ENCODE measurements around the gene MAPT. TPM values are rescaled to one million over a fixed set of nuclear protein-coding genes. Genes with fewer than 3 reads are reported as not detected.
A peak's percentile ranks its signal among the peaks of the same experiment; 100 is the strongest.
"Not testable (repeated sequence)": the region's sequence is repeated elsewhere in the genome, so short reads cannot be mapped to it uniquely, and the experiment has no call there.

MAPT gene
- total RNA-seq, 2 donors from 2014 or later = 0.86 to 2.1 TPM

DNA sequence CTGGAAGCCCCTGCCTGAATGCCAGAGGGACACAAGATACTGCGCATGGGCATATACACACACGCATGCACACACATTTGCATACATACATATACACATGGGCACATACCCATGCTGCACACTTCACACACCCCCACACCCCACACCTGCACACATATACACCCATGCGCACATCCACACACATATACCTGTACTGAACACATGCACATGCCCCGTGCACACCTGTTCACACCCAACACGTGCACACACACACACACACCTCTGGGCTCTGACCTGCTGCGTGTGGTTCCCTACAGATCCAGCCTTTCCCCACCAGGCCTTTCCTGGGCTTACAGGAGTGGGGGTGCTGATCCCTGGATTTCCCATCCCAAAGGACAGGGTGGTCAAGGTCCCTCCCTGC lies 43.3 kb upstream of the MAPT start:
- ATAC-seq (replicated peaks in 1 of 2) (no peak), DNase-seq (no peak)
- no peak overlapping the region for H3K4me3 Mint-ChIP-seq
- no peaks in the 10 kb centered on the region for H3K4me1 Mint-ChIP-seq (ENCODE audit: low read depth)
- H3K27me3 Mint-ChIP-seq (ENCODE audit: low read depth) = peaks cover 19% of the 10 kb centered on the region
- no peaks in the 10 kb centered on the region for H3K36me3 Mint-ChIP-seq (ENCODE audit: insufficient read depth in 2 of 2)
- H3K9me3 Mint-ChIP-seq = no peaks in the 10 kb centered on the region
- H3K27ac Mint-ChIP-seq = no peak overlapping the region

DNA sequence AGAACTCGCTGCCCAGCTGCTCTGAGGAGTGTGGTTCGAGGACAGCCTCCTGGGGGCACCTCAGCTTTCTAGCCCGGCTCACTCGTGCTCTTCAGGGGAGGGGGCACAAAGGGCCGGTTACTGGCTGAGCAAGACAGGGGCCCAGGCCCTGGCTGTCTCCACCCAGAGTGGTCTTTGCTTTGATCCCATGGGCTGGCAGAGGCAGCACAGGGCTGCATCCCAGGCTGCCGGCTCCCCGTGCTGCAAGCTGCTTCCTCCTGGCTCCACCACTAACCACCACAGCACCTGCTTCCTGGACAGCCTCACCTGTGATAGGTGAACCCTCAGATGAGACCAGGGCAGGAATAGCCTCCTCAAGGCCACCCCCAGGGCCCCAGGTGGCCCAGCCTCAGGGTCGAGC lies 42.9 kb upstream of the MAPT start:
- H3K9me3 Mint-ChIP-seq = no peaks in the 10 kb centered on the region
- H3K36me3 Mint-ChIP-seq (ENCODE audit: insufficient read depth in 2 of 2) = no peaks in the 10 kb centered on the region
- H3K27ac Mint-ChIP-seq = no peak overlapping the region
- ATAC-seq (replicated peaks in 1 of 2) = no peak
- no peaks in the 10 kb centered on the region for H3K4me1 Mint-ChIP-seq (ENCODE audit: low read depth)
- no peak overlapping the region for H3K4me3 Mint-ChIP-seq
- DNase-seq = no peak
- peaks cover 20% of the 10 kb centered on the region for H3K27me3 Mint-ChIP-seq (ENCODE audit: low read depth)

DNA sequence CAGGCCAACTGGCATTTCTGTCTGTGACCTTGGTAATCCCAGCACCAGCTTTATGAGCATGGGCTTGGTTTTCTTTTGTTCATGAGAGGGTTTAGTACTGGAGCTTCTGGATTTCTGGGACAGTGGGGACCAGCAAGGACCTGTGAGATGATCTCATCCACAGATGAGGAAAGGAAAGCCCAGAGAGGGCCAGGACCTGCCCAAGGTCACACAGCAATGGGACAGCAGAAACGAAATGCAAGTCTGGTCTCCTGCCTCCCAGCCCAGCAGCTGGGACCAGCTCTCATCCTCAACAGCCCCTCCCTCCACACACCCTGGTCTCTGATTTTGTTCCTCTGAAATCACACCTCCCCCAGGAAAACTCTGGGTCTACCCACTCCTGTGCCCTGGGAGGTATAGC lies 42.5 kb upstream of the MAPT start:
- Mint-ChIP-seq H3K4me1 (ENCODE audit: low read depth) (no peaks in the 10 kb centered on the region), H3K36me3 (ENCODE audit: insufficient read depth in 2 of 2) (no peaks in the 10 kb centered on the region), H3K27ac (no peak overlapping the region), H3K27me3 (ENCODE audit: low read depth) (peaks cover 24% of the 10 kb centered on the region), H3K4me3 (no peak overlapping the region), H3K9me3 (no peaks in the 10 kb centered on the region)
- ATAC-seq (replicated peaks in 1 of 2) = no peak
- DNase-seq = no peak

DNA sequence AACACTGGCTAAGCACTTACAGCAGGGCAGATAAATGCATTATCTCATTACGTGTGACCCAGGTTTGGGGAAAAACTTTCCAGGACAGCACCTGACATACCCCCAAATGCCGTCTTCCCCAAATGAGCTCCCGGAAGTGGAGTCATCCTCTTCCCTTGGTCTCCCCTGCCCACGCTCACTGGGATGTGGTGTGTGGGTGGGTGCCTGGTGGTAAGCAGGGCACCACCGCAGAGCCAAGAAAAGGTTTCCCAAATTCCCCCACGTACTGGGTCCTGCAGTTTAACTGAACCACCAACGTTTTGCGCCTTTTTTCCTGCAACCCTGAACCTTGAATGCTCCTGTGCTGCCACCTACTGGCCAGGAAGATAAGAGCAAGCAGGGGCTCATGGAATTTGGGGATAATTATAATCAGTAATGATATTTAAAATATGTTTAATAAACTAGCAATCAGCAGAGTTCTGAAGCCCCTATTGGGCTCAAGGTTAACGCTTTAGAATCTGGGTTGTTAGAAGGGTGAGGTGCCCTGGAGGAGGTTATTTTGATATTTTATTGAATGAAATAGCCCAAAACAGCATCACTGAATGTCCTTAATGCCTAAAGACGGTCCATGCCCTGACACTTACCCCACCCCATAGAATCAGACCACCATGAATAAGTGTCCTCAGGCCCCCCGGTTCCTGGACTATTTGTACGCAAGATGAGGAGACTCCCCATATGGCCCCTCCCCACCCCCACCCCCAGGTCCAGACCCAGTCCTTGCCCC lies 41.6 kb upstream of the MAPT start:
- Mint-ChIP-seq H3K27me3 (ENCODE audit: low read depth) (peaks cover 29% of the 10 kb centered on the region), H3K9me3 (no peaks in the 10 kb centered on the region), H3K36me3 (ENCODE audit: insufficient read depth in 2 of 2) (no peaks in the 10 kb centered on the region), H3K4me1 (ENCODE audit: low read depth) (no peaks in the 10 kb centered on the region), H3K27ac (no peak overlapping the region), H3K4me3 (no peak overlapping the region)
- peak; percentile 61 to 63 for DNase-seq
- ATAC-seq (replicated peaks in 1 of 2) = no peak

DNA sequence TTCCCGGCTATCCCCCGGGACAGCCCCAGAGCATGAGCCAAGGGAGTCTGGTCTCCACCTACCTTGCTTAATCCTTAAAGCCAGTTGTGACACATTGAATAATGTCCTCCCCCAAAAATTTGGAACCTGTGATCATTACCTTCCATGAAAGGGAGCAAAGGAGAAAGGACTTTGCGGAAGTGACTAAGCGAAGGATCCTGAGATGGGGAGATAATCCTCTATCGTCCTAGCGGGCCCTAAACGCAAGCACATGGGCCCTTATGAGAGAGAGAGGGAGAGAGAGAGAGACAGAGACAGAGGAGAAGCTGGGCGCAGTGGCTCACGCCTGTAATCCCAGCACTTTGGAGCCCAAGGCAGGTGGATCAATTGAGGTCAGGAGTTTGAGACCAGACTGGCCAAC lies 40.1 kb upstream of the MAPT start:
- Mint-ChIP-seq H3K36me3 (ENCODE audit: insufficient read depth in 2 of 2) (no peaks in the 10 kb centered on the region), H3K9me3 (no peaks in the 10 kb centered on the region), H3K4me3 (no peak overlapping the region), H3K27ac (no peak overlapping the region), H3K27me3 (ENCODE audit: low read depth) (peaks cover 39% of the 10 kb centered on the region), H3K4me1 (ENCODE audit: low read depth) (no peaks in the 10 kb centered on the region)
- ATAC-seq (replicated peaks in 1 of 2) (no peak), DNase-seq (no peak)

DNA sequence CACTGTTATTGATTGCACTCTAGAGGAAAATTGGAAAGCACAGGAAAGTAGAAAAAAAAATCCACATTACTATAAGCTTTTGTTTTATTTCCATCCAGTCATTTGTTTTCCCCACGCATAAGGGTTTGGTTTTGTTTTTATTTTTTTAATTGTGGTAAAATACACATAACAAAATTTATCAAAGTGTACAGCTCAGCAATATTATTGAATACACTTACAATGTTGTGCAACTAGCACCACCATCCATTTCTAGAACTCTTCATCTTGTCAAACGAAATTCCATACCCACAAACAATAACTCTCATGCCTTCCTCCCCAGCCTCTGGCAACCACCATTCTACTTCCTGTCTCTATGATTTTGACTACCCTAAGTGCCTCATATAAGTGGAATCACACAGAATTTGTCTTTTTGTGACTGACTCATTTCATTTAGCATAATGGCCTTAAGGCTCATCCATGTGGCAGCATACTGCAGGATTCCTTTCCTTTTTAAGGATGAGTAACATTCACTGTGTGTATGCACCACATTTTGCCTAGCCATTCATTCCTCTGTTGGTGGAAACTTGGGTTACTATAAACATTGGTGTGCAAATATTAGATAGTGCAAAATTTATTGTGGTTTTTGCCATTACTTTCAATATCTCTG lies 38.5 kb upstream of the MAPT start:
- no peaks in the 10 kb centered on the region for H3K4me1 Mint-ChIP-seq (ENCODE audit: low read depth)
- ATAC-seq (replicated peaks in 1 of 2) (no peak), DNase-seq (no peak)
- no peaks in the 10 kb centered on the region for H3K9me3 Mint-ChIP-seq
- H3K27ac Mint-ChIP-seq = no peak overlapping the region
- peaks cover 52% of the 10 kb centered on the region for H3K27me3 Mint-ChIP-seq (ENCODE audit: low read depth)
- H3K36me3 Mint-ChIP-seq (ENCODE audit: insufficient read depth in 2 of 2) = no peaks in the 10 kb centered on the region
- H3K4me3 Mint-ChIP-seq = no peak overlapping the region

DNA sequence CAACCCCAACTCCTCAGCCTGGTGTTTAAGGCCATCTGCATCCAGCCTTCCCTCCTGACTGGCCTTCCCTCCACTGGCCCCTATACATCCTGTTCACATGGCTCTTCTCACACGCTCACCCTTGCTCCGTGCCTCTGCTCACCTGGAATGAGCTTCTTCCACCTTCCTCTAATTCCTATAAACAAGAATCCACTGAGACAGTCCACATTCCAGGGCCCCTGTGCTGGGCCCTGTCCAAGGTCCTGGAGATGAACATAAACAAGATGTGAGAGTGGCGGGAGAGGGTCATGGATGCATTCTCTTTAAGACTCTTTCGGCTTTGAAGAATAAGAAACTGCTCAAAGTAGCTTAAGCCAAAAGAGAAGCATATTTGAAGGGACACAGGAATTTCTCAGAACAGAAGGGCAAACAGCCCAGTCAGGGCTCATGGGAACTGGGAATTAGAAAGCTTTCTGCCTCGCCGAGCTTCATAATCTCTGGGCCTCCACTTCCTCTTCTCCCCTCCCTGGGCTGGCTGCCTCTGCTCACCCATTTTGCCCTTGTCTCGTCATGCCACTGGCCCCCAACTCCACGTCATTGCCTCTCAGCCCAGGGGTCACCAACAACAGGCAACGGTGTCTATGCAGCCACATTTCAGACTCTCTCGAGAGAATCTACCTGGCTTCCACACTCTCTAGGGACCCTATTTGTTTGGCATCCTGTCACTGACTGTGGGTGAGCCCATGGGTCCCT lies 36.2 kb upstream of the MAPT start:
- H3K4me3 Mint-ChIP-seq = no peak overlapping the region
- H3K27ac Mint-ChIP-seq = no peak overlapping the region
- no peaks in the 10 kb centered on the region for H3K36me3 Mint-ChIP-seq (ENCODE audit: insufficient read depth in 2 of 2)
- H3K27me3 Mint-ChIP-seq (ENCODE audit: low read depth) = peaks cover 62% of the 10 kb centered on the region
- ATAC-seq (replicated peaks in 1 of 2) (no peak), DNase-seq (no peak)
- H3K9me3 Mint-ChIP-seq = no peaks in the 10 kb centered on the region
- no peaks in the 10 kb centered on the region for H3K4me1 Mint-ChIP-seq (ENCODE audit: low read depth)

DNA sequence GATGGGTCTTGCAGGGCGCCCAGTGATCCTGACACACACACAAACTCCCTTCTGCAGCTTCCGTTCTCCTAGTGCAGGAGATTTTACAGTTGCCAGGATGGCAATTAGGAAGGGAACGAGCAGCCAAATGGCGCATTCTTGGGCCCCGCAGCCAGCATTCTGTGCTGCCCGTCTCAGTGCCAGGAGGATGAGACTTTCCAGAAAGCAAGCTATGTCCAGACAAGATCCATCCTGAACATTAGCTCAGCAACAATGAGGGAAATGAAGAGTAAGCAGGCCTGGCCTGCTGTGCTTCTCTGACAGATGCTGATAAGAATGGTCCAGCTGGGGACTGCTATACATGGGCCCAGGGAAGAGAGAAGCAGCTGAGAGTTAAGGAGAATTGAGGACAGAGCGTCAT lies 33.2 kb upstream of the MAPT start:
- Mint-ChIP-seq H3K36me3 (ENCODE audit: insufficient read depth in 2 of 2) (no peaks in the 10 kb centered on the region), H3K9me3 (no peaks in the 10 kb centered on the region), H3K4me3 (no peak overlapping the region), H3K27ac (no peak overlapping the region), H3K27me3 (ENCODE audit: low read depth) (peaks cover 68% of the 10 kb centered on the region), H3K4me1 (ENCODE audit: low read depth) (peaks cover 6% of the 10 kb centered on the region)
- no peak for ATAC-seq (replicated peaks in 1 of 2)
- no peak for DNase-seq

DNA sequence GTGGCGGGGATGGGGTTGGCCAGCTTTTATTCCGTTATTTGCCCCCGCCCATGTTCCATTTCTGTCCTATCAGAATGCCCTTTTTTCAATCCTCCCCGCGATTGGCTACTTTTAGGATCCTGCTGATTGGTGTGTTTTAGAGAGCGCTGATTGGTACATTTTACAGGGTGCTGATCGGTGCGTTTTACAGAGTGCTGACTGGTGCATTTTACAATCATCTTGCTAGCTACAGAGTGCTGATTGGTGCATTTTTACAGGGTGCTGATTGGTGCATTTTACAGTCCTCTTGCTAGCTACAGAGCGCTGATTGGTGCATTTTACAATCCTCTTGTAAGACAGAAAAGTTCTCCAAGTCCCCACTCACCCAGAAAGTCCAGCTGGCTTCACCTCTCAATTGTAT lies 32.2 kb upstream of the MAPT start:
- H3K4me3 Mint-ChIP-seq; H3K4me1 Mint-ChIP-seq (ENCODE audit: low read depth); H3K27ac Mint-ChIP-seq; DNase-seq; H3K36me3 Mint-ChIP-seq (ENCODE audit: insufficient read depth in 2 of 2); ATAC-seq (replicated peaks in 1 of 2); H3K9me3 Mint-ChIP-seq: not testable (repeated sequence)
- H3K27me3 Mint-ChIP-seq (ENCODE audit: low read depth) = peaks cover 61% of the 10 kb centered on the region

DNA sequence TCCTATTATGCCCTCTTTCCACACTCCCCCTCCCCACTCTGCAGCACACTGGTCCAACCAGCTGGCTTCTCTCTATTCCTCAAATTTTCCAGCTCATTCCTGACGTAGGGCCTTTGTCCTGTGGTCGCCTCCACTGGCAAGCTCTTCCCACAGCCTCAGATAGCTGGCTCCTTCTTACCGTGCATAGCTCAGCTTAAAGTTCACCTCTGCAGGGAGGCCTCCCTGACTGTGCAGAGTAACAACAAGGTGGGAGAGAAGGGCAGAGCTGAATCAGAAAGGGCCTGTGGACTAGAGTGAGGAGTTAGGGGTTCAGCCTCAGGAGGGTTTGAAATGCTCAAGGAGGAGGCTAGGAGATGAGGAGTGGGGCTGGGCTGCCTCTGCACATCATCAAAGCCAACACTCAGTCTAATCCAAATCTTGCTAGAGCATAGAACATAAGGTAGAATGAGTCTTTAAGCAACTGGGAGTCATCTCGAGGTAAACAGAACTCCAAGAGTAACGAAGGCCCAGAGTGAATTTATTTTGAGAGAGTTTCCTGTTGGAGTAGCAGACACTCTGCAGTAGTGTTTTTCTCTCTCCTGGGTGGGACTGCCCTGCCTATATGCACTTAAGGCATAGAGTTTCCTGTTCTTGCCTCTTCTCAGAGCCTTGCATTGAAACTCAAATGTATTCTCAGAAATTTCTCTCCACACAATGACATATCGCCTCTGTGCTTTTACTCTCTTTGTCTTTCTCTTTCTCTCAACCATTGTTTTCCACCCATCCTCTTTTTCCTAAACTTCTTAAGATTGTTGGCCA lies 30.3 kb upstream of the MAPT start:
- Mint-ChIP-seq H3K9me3 (no peaks in the 10 kb centered on the region), H3K4me1 (ENCODE audit: low read depth) (peaks cover 6% of the 10 kb centered on the region), H3K4me3 (no peak overlapping the region), H3K27ac (no peak overlapping the region), H3K36me3 (ENCODE audit: insufficient read depth in 2 of 2) (no peaks in the 10 kb centered on the region), H3K27me3 (ENCODE audit: low read depth) (peaks cover 48% of the 10 kb centered on the region)
- DNase-seq = no peak
- no peak for ATAC-seq (replicated peaks in 1 of 2)

DNA sequence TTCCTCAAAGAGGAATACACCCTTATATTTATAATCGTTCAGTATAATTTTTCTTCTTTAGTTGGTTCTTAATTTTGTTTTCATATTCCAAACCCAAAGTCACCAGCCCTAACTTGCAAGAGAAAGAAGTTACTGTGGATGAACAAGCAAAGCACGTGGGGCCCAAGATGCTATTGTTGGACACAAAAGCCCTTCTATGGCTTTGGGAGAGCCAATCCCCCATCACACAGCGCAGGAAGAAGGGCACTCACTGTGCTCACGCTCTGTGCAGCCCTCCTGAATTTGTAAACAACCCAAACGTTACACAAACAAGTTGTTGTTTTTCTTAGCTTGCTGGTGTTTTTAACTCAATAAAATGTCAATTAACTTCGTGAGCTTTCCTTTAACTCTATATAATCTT lies 27.2 kb upstream of the MAPT start:
- H3K36me3 Mint-ChIP-seq (ENCODE audit: insufficient read depth in 2 of 2) = no peaks in the 10 kb centered on the region

DNA sequence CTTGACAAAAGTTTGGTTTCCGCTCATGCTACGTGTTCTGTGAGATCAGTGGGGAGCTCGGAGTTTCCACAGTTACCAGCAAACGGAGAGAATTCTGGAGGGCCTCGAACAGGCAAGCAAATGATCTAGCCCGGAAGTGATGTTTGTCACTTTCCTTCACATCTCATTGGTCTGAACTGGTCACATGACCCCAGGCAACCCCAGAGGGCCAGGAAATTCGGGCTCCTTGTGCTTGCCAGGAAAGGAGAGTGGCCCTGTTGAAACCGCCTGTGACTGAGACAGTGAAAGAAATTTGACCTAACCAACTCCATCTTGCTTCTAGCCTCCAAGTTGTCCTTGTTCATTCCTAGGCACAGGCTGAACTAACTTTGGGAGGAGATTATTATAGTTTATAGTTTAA lies 26.7 kb upstream of the MAPT start:
- H3K36me3 Mint-ChIP-seq (ENCODE audit: insufficient read depth in 2 of 2) = no peaks in the 10 kb centered on the region
- ATAC-seq (replicated peaks in 1 of 2) (no peak), DNase-seq (no peak)
- H3K27me3 Mint-ChIP-seq (ENCODE audit: low read depth) = peaks cover 30% of the 10 kb centered on the region
- no peaks in the 10 kb centered on the region for H3K9me3 Mint-ChIP-seq
- peaks cover 17% of the 10 kb centered on the region for H3K4me1 Mint-ChIP-seq (ENCODE audit: low read depth)
- H3K27ac Mint-ChIP-seq = no peak overlapping the region
- H3K4me3 Mint-ChIP-seq = no peak overlapping the region

More for the DNA sequence above, 27.2 kb upstream of the MAPT start:
- peaks cover 30% of the 10 kb centered on the region for H3K27me3 Mint-ChIP-seq (ENCODE audit: low read depth)
- H3K27ac Mint-ChIP-seq = no peak overlapping the region
- no peak overlapping the region for H3K4me3 Mint-ChIP-seq
- ATAC-seq (replicated peaks in 1 of 2) (no peak), DNase-seq (no peak)
- H3K9me3 Mint-ChIP-seq = no peaks in the 10 kb centered on the region
- peaks cover 17% of the 10 kb centered on the region for H3K4me1 Mint-ChIP-seq (ENCODE audit: low read depth)

DNA sequence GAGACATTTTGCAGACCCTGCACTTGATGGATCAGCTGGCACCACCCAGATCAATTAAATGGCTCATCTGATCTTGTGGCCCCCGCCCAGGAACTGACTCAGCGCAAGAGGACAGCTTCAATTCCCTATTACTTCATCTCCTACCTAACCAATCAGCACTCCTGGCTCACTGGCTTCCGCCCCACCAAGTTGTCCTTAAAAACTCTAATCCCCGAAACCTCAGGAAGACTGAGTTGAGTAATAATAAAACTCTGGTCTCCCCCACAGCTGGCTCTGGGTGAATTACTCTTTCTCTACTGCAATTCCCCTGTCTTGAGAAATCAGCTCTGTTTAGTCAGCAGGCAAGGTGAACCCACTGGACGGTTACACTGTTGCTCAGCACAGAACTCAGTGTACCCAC lies 26.1 kb upstream of the MAPT start:
- no peaks in the 10 kb centered on the region for H3K9me3 Mint-ChIP-seq
- H3K36me3 Mint-ChIP-seq (ENCODE audit: insufficient read depth in 2 of 2) = no peaks in the 10 kb centered on the region
- H3K27me3 Mint-ChIP-seq (ENCODE audit: low read depth) = peaks cover 30% of the 10 kb centered on the region
- DNase-seq (no peak), ATAC-seq (replicated peaks in 1 of 2) (no peak)
- peaks cover 19% of the 10 kb centered on the region for H3K4me1 Mint-ChIP-seq (ENCODE audit: low read depth)
- H3K4me3 Mint-ChIP-seq = no peak overlapping the region
- H3K27ac Mint-ChIP-seq = no peak overlapping the region
